ENCODE data around the gene OR2V1. TPM values are rescaled to one million over a fixed set of nuclear protein-coding genes. Genes with fewer than 3 reads are reported as not detected.

Gene OR2V1
- total and polyA plus RNA-seq, 2 experiments from 2014 or later = not detected

DNA sequence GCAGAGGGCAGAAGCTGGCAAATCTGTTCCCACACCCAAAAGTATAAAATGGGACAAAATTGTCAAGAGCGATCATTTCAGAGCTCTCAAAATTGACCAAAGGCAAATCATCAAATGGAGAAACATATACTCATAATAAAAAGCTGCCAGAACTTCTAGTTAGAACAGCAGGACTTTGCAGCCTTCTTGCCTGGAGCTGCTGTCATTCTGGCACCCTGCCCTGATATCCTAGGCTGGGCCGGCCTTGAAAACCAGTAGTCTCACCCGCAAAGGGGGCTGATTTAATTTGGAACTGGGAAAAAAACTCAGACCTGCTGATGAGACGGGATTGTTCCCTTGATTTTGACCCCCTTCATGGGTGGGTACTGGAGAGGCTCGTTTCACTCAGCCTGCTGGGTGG, 18.5 kb downstream of the OR2V1 start:
- DNase-seq (ENCODE audit: low spot score) = no peak
- H2AFZ ChIP-seq = no peak overlapping the region
- H3K27me3 Mint-ChIP-seq (ENCODE audit: insufficient read depth, low read depth, poor library complexity) = peaks cover 45% of the 10 kb centered on the region
- H3K79me2 ChIP-seq (replicated peaks; ENCODE audit: insufficient read depth) = no peaks in the 10 kb centered on the region
- H4K20me1 ChIP-seq (replicated peaks; ENCODE audit: insufficient read depth) = no peaks in the 10 kb centered on the region
- ATAC-seq = no peak
- no peaks in the 10 kb centered on the region for H3K9me2 ChIP-seq (ENCODE audit: insufficient read depth)
- H3K27ac ChIP-seq (ENCODE audit: low read depth) = no peak overlapping the region
- TF ChIP-seq EZH2 (IDR thresholded peaks at IDR 0.05; ENCODE audit: low read depth, unreplicated experiment) (no peak), POLR2AphosphoS5 (IDR thresholded peaks at IDR 0.05; ENCODE audit: low read depth) (no peak), CREB1 (CRISPR knock-in tag; IDR thresholded peaks at IDR 0.05; ENCODE audit: low read depth) (no peak), ZNF331 (CRISPR knock-in tag; IDR thresholded peaks at IDR 0.05; ENCODE audit: low read depth) (no peak), STAT1 (IDR thresholded peaks at IDR 0.05; ENCODE audit: unreplicated experiment) (no peak), EZH2phosphoT487 (IDR thresholded peaks at IDR 0.05; ENCODE audit: unreplicated experiment) (no peak), ZNF114 (CRISPR knock-in tag; IDR thresholded peaks at IDR 0.05) (no peak), JUNB (IDR thresholded peaks at IDR 0.05; ENCODE audit: unreplicated experiment) (no peak)
- TF ChIP-seq, protein P1, sequence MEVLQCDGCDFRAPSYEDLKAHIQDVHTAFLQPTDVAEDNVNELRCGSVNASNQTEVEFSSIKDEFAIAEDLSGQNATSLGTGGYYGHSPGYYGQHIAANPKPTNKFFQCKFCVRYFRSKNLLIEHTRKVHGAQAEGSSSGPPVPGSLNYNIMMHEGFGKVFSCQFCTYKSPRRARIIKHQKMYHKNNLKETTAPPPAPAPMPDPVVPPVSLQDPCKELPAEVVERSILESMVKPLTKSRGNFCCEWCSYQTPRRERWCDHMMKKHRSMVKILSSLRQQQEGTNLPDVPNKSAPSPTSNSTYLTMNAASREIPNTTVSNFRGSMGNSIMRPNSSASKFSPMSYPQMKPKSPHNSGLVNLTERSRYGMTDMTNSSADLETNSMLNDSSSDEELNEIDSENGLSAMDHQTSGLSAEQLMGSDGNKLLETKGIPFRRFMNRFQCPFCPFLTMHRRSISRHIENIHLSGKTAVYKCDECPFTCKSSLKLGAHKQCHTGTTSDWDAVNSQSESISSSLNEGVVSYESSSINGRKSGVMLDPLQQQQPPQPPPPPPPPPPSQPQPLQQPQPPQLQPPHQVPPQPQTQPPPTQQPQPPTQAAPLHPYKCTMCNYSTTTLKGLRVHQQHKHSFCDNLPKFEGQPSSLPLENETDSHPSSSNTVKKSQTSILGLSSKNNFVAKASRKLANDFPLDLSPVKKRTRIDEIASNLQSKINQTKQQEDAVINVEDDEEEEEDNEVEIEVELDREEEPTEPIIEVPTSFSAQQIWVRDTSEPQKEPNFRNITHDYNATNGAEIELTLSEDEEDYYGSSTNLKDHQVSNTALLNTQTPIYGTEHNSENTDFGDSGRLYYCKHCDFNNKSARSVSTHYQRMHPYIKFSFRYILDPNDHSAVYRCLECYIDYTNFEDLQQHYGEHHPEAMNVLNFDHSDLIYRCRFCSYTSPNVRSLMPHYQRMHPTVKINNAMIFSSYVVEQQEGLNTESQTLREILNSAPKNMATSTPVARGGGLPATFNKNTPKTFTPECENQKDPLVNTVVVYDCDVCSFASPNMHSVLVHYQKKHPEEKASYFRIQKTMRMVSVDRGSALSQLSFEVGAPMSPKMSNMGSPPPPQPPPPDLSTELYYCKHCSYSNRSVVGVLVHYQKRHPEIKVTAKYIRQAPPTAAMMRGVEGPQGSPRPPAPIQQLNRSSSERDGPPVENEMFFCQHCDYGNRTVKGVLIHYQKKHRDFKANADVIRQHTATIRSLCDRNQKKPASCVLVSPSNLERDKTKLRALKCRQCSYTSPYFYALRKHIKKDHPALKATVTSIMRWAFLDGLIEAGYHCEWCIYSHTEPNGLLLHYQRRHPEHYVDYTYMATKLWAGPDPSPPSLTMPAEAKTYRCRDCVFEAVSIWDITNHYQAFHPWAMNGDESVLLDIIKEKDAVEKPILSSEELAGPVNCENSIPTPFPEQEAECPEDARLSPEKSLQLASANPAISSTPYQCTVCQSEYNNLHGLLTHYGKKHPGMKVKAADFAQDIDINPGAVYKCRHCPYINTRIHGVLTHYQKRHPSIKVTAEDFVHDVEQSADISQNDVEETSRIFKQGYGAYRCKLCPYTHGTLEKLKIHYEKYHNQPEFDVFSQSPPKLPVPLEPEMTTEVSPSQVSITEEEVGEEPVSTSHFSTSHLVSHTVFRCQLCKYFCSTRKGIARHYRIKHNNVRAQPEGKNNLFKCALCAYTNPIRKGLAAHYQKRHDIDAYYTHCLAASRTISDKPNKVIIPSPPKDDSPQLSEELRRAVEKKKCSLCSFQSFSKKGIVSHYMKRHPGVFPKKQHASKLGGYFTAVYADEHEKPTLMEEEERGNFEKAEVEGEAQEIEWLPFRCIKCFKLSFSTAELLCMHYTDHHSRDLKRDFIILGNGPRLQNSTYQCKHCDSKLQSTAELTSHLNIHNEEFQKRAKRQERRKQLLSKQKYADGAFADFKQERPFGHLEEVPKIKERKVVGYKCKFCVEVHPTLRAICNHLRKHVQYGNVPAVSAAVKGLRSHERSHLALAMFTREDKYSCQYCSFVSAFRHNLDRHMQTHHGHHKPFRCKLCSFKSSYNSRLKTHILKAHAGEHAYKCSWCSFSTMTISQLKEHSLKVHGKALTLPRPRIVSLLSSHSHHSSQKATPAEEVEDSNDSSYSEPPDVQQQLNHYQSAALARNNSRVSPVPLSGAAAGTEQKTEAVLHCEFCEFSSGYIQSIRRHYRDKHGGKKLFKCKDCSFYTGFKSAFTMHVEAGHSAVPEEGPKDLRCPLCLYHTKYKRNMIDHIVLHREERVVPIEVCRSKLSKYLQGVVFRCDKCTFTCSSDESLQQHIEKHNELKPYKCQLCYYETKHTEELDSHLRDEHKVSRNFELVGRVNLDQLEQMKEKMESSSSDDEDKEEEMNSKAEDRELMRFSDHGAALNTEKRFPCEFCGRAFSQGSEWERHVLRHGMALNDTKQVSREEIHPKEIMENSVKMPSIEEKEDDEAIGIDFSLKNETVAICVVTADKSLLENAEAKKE (CRISPR knock-in tag; IDR thresholded peaks at IDR 0.05) = no peak
- TF ChIP-seq, protein P2, sequence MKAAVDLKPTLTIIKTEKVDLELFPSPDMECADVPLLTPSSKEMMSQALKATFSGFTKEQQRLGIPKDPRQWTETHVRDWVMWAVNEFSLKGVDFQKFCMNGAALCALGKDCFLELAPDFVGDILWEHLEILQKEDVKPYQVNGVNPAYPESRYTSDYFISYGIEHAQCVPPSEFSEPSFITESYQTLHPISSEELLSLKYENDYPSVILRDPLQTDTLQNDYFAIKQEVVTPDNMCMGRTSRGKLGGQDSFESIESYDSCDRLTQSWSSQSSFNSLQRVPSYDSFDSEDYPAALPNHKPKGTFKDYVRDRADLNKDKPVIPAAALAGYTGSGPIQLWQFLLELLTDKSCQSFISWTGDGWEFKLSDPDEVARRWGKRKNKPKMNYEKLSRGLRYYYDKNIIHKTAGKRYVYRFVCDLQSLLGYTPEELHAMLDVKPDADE (IDR thresholded peaks at IDR 0.05) = no peak
- TF ChIP-seq, protein P3, sequence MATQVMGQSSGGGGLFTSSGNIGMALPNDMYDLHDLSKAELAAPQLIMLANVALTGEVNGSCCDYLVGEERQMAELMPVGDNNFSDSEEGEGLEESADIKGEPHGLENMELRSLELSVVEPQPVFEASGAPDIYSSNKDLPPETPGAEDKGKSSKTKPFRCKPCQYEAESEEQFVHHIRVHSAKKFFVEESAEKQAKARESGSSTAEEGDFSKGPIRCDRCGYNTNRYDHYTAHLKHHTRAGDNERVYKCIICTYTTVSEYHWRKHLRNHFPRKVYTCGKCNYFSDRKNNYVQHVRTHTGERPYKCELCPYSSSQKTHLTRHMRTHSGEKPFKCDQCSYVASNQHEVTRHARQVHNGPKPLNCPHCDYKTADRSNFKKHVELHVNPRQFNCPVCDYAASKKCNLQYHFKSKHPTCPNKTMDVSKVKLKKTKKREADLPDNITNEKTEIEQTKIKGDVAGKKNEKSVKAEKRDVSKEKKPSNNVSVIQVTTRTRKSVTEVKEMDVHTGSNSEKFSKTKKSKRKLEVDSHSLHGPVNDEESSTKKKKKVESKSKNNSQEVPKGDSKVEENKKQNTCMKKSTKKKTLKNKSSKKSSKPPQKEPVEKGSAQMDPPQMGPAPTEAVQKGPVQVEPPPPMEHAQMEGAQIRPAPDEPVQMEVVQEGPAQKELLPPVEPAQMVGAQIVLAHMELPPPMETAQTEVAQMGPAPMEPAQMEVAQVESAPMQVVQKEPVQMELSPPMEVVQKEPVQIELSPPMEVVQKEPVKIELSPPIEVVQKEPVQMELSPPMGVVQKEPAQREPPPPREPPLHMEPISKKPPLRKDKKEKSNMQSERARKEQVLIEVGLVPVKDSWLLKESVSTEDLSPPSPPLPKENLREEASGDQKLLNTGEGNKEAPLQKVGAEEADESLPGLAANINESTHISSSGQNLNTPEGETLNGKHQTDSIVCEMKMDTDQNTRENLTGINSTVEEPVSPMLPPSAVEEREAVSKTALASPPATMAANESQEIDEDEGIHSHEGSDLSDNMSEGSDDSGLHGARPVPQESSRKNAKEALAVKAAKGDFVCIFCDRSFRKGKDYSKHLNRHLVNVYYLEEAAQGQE (IDR thresholded peaks at IDR 0.05; ENCODE audit: unreplicated experiment) = no peak
- TF ChIP-seq, protein P4, sequence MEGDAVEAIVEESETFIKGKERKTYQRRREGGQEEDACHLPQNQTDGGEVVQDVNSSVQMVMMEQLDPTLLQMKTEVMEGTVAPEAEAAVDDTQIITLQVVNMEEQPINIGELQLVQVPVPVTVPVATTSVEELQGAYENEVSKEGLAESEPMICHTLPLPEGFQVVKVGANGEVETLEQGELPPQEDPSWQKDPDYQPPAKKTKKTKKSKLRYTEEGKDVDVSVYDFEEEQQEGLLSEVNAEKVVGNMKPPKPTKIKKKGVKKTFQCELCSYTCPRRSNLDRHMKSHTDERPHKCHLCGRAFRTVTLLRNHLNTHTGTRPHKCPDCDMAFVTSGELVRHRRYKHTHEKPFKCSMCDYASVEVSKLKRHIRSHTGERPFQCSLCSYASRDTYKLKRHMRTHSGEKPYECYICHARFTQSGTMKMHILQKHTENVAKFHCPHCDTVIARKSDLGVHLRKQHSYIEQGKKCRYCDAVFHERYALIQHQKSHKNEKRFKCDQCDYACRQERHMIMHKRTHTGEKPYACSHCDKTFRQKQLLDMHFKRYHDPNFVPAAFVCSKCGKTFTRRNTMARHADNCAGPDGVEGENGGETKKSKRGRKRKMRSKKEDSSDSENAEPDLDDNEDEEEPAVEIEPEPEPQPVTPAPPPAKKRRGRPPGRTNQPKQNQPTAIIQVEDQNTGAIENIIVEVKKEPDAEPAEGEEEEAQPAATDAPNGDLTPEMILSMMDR (conservative IDR thresholded peaks at IDR 0.05; ENCODE audit: low read depth in 2 of 2) = no peak
- H3K36me3 Mint-ChIP-seq (ENCODE audit: low read depth) = peaks cover 3% of the 10 kb centered on the region; the same call in 2 of the 3 replicates
- H3K27ac Mint-ChIP-seq = no peak overlapping the region
- H3K9me3 Mint-ChIP-seq = peaks cover 9% of the 10 kb centered on the region; the same call in 2 of the 3 replicates
- H3K4me1 Mint-ChIP-seq = peaks cover 31% of the 10 kb centered on the region
- H3K4me3 ChIP-seq = no peak overlapping the region
- no peak overlapping the region for H3K4me3 Mint-ChIP-seq
- no peak overlapping the region for H3K4me2 ChIP-seq
- H3F3A ChIP-seq (replicated peaks; ENCODE audit: low read depth) = 0 out of 2 replicates have a peak, but pooled peaks cover 6% of the 10 kb centered on the region
- H3K27me3 ChIP-seq (ENCODE audit: insufficient read depth) = peaks cover 62% of the 10 kb centered on the region
- peaks cover 42% of the 10 kb centered on the region for H3K4me1 ChIP-seq (ENCODE audit: insufficient read depth)
- H3K36me3 ChIP-seq (ENCODE audit: insufficient read depth) = no peaks in the 10 kb centered on the region
